IPS DF 6.9 (cell line): Measurements from ENCODE around the gene COMMD3.
"Not testable (repeated sequence)": the region's sequence is repeated elsewhere in the genome, so short reads cannot be mapped to it uniquely, and the experiment has no call there.

Source experiments
- DNase-seq: peaks from one replicate; pipeline ENCODE4 v3.0.0-alpha.2; 2013; ENCODE audit warnings: low read depth, low spot score
- H3K27ac ChIP-seq: one replicate; pipeline ENCODE4 v1.5.1; 2013; ENCODE audit warnings: low read length, control low read depth
- H3K27me3 ChIP-seq: 2 replicates; pipeline ENCODE4 v1.6.1; 2013; ENCODE audit warnings: mild to moderate bottlenecking, low read length; ENCODE audit not compliant: control insufficient read depth, insufficient read depth
- H3K36me3 ChIP-seq: 2 replicates; pipeline ENCODE4 v1.6.1; 2013; ENCODE audit warnings: low read length; ENCODE audit not compliant: control insufficient read depth, insufficient read depth
- H3K4me1 ChIP-seq: 2 replicates; pipeline ENCODE4 v1.6.1; 2013; ENCODE audit warnings: low read length; ENCODE audit not compliant: control insufficient read depth, insufficient read depth
- H3K4me3 ChIP-seq: 2 replicates; pipeline ENCODE4 v1.5.1; 2013; ENCODE audit warnings: mild to moderate bottlenecking, low read length
- H3K9me3 ChIP-seq: 2 replicates; pipeline ENCODE4 v1.6.1; 2013; ENCODE audit warnings: low read length, inconsistent platforms; ENCODE audit not compliant: control insufficient read depth, insufficient read depth
- WGBS: extraction: QIAGEN DNeasy Blood & Tissue Kit; methylation state at CpG from one replicate; pipeline ENCODE4 v1.1.7; 2013; ENCODE audit warnings: mixed read lengths, missing lambda C conversion rate; ENCODE audit not compliant: insufficient read length, insufficient coverage; 5-methylcytosine and 5-hydroxymethylcytosine counted together

Gene COMMD3

DNA sequence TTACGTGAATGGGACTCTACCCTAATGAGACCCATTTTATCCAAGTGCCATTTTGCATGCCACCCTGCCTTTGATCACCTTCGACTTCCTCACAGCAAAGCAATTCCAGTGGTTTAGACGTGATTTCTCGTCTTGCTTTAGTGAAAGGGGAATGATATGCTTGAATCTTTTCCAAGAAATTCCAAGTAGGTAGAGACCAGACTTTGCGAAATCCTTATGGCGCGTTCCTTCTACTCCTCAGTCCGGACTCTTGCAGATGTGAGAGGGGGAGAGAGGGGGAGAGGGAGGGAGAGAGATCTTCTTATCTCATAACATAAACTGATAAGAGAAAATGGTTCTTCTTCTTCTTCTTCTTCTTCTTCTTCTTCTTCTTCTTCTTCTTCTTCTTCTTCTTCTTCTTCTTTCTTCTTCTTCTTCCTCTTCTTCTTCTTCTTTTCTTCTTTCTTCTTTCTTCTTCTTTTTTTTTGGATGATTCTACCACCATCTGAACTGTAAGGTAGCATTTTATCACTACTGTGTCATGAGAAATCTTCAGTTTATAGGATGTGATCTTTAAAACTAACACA is 30.0 kb downstream of the COMMD3 start:
- no peaks in the 10 kb centered on the region; the same call in 1 of the 2 replicates for H3K4me1 ChIP-seq
- H3K36me3 ChIP-seq = no peaks in the 10 kb centered on the region
- no CpG with 5 or more reads among the region's 8 CpGs for WGBS
- no peaks in the 10 kb centered on the region for H3K9me3 ChIP-seq
- no peak overlapping the region for H3K27ac ChIP-seq
- DNase-seq = no peak
- peaks cover 38% of the 10 kb centered on the region for H3K27me3 ChIP-seq
- H3K4me3 ChIP-seq = peak overlapping the region; percentile 54; the same call in 1 of the 2 replicates

DNA sequence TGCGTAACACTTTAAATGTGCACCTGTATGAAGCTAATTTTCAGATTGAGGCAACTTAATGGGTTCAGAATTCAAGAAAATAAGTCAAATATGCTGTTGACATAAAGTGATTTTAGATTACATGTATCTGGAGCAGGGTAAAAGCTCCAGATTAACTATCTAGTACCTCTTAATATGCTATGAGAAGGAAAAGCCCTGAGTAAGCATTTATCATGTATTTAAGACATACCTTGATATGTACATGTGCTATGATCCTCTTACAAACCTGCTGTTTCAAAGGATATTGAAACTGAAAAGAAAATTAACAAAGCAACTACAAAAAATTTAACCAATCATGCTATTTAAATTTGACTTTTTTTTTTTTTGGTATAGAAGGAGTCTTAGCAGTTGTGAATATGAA is 33.6 kb downstream of the COMMD3 start:
- Histone ChIP-seq H3K4me3 (no peak overlapping the region), H3K36me3 (no peaks in the 10 kb centered on the region), H3K27me3 (peaks cover 17% of the 10 kb centered on the region), H3K27ac (no peak overlapping the region), H3K4me1 (no peaks in the 10 kb centered on the region), H3K9me3 (no peaks in the 10 kb centered on the region)
- no peak for DNase-seq
- no CpG with 5 or more reads among the region's 1 CpG for WGBS

DNA sequence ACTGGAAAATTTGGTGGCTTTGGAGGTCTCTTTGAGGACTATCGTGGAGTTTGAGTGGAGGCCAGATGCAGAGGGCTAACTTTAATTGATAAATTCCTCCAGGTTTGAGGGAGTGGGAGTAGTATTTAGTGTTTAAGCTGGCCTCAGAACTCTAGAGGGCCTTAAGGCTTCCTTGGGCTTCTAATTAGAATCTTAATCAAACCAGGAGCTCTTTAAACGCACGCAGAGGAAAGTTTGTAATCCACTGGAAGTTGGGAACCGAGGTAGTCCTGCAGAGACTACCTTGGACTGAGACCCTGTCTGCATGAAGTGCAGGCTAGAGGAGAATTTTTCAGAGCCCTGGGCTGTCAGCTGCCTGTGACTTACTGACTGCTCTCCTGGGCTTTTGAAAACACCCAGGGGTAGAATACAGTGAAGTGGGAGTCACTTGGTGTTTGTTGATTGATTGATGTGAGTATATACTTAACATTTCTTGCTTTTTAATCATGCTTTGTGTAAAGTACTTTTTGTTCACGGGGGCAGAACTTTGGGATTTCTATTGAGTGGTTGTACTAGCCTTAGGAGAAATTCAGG is 35.0 kb downstream of the COMMD3 start:
- H3K36me3 ChIP-seq = no peaks in the 10 kb centered on the region
- WGBS = no CpG with 5 or more reads among the region's 5 CpGs
- no peak overlapping the region for H3K27ac ChIP-seq
- H3K27me3 ChIP-seq = peaks cover 5% of the 10 kb centered on the region
- no peaks in the 10 kb centered on the region for H3K9me3 ChIP-seq
- no peaks in the 10 kb centered on the region for H3K4me1 ChIP-seq
- no peak for DNase-seq
- H3K4me3 ChIP-seq = no peak overlapping the region

DNA sequence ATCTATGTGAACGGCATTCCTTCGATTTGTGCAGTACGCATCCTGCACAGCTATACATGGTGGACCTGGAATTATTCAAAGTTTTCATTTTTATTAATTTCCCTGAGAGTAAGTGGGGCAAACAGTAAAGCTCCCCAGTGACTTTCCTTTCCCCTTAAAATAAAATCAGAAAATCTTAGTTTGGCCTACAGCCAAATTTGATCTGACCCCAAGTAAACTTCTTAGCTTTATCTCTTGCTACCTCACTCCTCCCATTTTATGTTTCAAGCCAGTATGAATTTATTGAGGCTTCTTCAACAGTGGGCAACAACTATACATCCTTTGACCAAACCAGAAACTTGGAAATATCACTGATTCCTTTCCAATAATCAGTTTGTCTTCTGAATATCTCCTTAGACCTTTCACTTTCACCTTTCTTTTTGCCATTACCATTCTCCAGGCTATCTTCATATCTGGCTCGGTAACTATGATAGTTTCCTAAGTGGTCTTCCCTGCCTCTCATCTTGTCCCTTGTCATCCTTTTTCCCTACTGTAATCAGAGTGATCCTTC is 40.2 kb downstream of the COMMD3 start:
- WGBS = no CpG with 5 or more reads among the region's 4 CpGs
- Histone ChIP-seq H3K36me3 (no peaks in the 10 kb centered on the region), H3K4me3 (no peak overlapping the region), H3K4me1 (no peaks in the 10 kb centered on the region), H3K27me3 (no peaks in the 10 kb centered on the region), H3K9me3 (no peaks in the 10 kb centered on the region), H3K27ac (no peak overlapping the region)
- no peak for DNase-seq

DNA sequence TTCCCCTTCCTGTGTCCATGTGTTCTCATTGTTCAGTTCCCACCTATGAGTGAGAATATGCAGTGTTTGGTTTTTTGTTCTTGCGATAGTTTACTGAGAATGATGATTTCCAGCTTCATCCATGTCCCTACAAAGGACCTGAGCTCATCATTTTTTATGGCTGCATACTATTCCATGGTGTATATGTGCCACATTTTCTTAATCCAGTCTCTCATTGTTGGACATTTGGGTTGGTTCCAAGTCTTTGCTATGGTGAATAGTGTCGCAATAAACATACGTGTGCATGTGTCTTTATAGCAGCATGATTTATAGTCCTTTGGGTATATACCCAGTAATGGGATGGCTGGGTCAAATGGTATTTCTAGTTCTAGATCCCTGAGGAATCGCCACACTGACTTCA is 41.6 kb downstream of the COMMD3 start:
- not testable (repeated sequence) for H3K27me3 ChIP-seq, H3K9me3 ChIP-seq, H3K4me3 ChIP-seq, DNase-seq, H3K27ac ChIP-seq, H3K4me1 ChIP-seq, H3K36me3 ChIP-seq
- WGBS = no CpG with 5 or more reads among the region's 4 CpGs

DNA sequence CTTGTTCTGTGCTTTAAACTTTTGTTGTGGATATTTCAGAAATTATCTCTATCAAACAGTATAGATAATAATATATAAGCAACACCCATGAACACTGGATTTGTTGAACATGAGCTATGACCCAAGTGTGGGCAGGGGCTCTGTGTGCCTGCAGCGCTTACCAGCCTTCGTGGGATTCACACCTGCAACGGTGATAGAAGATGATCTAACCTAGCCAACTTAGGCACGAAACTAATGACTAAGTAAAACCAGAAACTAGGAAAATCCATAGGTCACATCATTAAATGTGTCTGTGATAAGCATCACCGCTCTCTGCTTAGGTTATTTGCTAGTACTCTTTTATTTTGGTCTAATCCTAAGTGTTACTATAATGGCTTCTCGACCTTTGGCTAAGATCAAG is 47.1 kb downstream of the COMMD3 start:
- Histone ChIP-seq H3K27ac (no peak overlapping the region), H3K27me3 (no peaks in the 10 kb centered on the region), H3K4me3 (no peak overlapping the region), H3K36me3 (no peaks in the 10 kb centered on the region), H3K9me3 (no peaks in the 10 kb centered on the region), H3K4me1 (no peaks in the 10 kb centered on the region)
- no CpG with 5 or more reads among the region's 6 CpGs for WGBS
- no peak for DNase-seq

DNA sequence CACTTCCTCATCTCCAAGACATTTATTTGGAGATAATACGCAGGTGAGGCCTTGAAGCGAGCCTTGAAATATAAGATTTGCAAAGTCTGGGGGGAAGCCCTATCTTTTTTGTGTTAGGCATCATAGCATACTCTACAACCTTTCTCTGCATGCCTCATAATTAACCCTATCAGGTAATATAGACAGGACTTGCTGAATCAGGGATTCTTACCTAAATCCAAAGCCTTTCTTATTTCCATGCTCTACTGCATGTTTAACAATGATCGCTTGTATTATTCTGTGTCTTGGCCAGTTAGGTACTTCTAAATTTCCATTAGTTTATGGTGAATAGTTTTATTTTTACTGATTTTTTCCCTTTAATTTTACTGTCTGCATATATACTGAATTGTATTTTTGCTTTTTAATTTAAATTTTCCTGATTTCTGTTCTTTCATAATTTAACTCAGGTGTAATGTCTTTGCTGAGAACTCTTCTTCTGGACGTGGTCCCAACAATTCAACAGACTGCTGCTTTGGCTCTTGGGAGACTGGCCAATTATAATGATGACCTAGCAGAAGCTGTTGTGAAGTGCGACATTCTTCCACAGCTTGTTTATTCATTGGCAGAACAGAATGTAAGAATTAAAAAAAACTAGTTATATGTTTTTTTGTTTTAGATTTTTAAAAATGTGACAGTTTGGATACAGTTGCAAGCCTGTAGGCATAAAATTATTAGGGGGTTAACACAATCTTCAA is 48.4 kb downstream of the COMMD3 start:
- H3K4me3 ChIP-seq = no peak overlapping the region
- H3K27ac ChIP-seq = no peak overlapping the region
- DNase-seq = no peak
- H3K4me1 ChIP-seq = no peaks in the 10 kb centered on the region
- H3K9me3 ChIP-seq = no peaks in the 10 kb centered on the region
- H3K27me3 ChIP-seq = no peaks in the 10 kb centered on the region
- no CpG with 5 or more reads among the region's 5 CpGs for WGBS
- no peaks in the 10 kb centered on the region for H3K36me3 ChIP-seq

DNA sequence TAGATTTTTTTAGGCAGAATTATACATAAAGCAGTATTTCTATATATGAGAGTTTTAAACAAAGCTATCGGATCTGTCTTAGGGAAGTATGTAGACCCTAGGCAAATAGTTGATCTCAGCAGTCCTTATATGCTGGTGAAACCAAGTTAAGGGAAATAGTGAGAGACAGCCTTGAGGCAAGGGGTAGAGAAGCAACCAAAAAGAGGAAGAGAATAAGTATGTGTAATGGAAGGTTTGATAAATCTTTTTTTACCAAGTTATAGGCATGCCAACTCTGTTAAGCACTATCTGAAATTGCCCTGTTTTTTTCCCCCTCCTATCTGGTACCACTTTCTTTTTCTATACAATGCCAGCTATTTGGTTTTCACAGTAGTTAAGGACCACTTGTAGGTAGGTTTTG is 49.0 kb downstream of the COMMD3 start:
- Histone ChIP-seq H3K27me3 (no peaks in the 10 kb centered on the region), H3K4me3 (no peak overlapping the region), H3K36me3 (no peaks in the 10 kb centered on the region), H3K9me3 (no peaks in the 10 kb centered on the region), H3K27ac (no peak overlapping the region), H3K4me1 (no peaks in the 10 kb centered on the region)
- DNase-seq = no peak
- no CpG with 5 or more reads among the region's 1 CpG for WGBS

DNA sequence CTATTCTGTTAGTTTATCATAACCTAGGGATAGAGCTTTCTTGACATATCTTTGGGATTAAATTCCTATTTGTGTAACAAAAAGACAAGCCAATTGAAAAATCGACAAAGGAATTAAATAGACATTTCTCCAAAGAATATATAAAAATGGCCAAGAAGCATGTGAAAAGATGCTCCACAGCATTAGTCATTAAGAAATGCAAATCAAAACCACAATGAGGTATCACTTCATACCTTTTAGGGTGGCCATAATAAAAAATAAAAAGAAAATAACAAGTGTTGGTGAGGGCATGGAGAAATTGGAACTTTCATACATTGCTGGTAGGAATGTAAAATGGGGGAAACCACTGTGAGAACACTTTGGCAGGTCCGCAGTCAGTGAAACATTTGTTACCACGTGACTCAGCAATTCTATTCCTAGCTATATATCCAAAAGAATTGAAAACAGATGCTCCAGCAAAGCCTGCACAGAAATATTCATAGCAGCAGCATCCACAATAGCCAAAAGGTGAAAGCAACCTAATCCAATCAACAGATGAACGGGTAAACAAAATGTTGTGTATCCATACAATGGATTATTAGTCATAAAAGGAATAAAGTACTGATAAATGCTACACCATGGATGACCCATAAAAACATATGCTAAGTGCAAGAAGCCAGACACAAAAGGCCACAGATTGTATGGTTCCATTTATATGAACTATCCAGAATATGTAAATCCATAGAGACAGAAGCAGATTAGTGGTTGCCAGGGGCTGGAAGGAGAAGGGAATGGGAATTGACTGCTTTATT is 49.7 kb downstream of the COMMD3 start:
- WGBS = no CpG with 5 or more reads among the region's 4 CpGs
- Histone ChIP-seq H3K36me3 (no peaks in the 10 kb centered on the region), H3K4me3 (no peak overlapping the region), H3K27ac (no peak overlapping the region), H3K9me3 (no peaks in the 10 kb centered on the region), H3K27me3 (no peaks in the 10 kb centered on the region), H3K4me1 (no peaks in the 10 kb centered on the region)
- DNase-seq = no peak

DNA sequence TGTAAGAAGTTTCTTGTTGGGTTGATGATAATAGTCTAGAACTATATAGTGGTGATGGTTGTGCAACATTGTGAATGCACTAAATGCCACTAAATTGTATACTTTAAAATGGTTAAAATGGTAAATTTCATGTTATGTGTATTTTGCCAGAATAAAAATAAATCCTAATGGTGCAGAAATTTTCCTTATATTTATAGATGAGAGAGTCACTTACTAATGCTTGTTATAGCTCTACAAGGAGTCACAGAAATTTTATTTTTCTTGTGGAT is 50.2 kb downstream of the COMMD3 start:
- H3K27ac ChIP-seq = no peak overlapping the region
- no peaks in the 10 kb centered on the region for H3K36me3 ChIP-seq
- no peak for DNase-seq
- no peaks in the 10 kb centered on the region for H3K9me3 ChIP-seq
- H3K4me1 ChIP-seq = no peaks in the 10 kb centered on the region
- no peak overlapping the region for H3K4me3 ChIP-seq
- H3K27me3 ChIP-seq = no peaks in the 10 kb centered on the region
